NK-92 treated with Interleukin-12 subunit alpha and Interleukin-12 subunit beta, amount 100 ng/mL, for 24 hours (cell line): Measurements from ENCODE around the gene ZNF468.
"Not testable (repeated sequence)": the region's sequence is repeated elsewhere in the genome, so short reads cannot be mapped to it uniquely, and the experiment has no call there.

ENCODE experiments used
- DNase-seq: peaks from one replicate; lab custom pipeline; 2025; lab: John Stamatoyannopoulos, UW

ZNF468 gene

GRCh38 chr19:52825765-52826164 lies 31.7 kb downstream of the ZNF468 start:
- no peak for DNase-seq

- no peak for DNase-seq
Measured at GRCh38 chr19:52823676-52824075, 33.7 kb downstream of the ZNF468 start.

- DNase-seq = not testable (repeated sequence)
Measured at GRCh38 chr19:52821204-52821960, 36.0 kb downstream of the ZNF468 start, which contains the start of gene ZNF28. Gene ZNF28 (minus strand): TSS chr19:52821633. CDS start chr19:52817958, 3,675 bp downstream.

- not testable (repeated sequence) for DNase-seq
Measured at GRCh38 chr19:52820472-52821203, 36.8 kb downstream of the ZNF468 start.

- no peak for DNase-seq
Measured at GRCh38 chr19:52809801-52810200, 47.6 kb downstream of the ZNF468 start.

GRCh38 chr19:52799950-52800640 lies 57.3 kb downstream of the ZNF468 start:
- DNase-seq = not testable (repeated sequence)

- DNase-seq = no peak
Measured at GRCh38 chr19:52789440-52789839, 68.0 kb downstream of the ZNF468 start.
